ENCODE data around the gene KCNAB1.

The KCNAB1 gene

GRCh38 chr3:156166808-156167207 lies 46.4 kb downstream of the KCNAB1 start:
- TF ChIP-seq EZH2 (optimal IDR thresholded peaks at IDR 0.05; ENCODE audit: low read depth, low read length) = no peak
- TF ChIP-seq, protein P1, sequence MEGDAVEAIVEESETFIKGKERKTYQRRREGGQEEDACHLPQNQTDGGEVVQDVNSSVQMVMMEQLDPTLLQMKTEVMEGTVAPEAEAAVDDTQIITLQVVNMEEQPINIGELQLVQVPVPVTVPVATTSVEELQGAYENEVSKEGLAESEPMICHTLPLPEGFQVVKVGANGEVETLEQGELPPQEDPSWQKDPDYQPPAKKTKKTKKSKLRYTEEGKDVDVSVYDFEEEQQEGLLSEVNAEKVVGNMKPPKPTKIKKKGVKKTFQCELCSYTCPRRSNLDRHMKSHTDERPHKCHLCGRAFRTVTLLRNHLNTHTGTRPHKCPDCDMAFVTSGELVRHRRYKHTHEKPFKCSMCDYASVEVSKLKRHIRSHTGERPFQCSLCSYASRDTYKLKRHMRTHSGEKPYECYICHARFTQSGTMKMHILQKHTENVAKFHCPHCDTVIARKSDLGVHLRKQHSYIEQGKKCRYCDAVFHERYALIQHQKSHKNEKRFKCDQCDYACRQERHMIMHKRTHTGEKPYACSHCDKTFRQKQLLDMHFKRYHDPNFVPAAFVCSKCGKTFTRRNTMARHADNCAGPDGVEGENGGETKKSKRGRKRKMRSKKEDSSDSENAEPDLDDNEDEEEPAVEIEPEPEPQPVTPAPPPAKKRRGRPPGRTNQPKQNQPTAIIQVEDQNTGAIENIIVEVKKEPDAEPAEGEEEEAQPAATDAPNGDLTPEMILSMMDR (IDR thresholded peaks at IDR 0.05; ENCODE audit: low read length) = no peak
- TF ChIP-seq EZH2phosphoT487 (IDR thresholded peaks at IDR 0.05; ENCODE audit: low read length) = no peak
- no peak overlapping the region for H3K27ac ChIP-seq (ENCODE audit: low read length)
- H3K79me2 ChIP-seq (ENCODE audit: low read length) = no peaks in the 10 kb centered on the region
- H3K9ac ChIP-seq (ENCODE audit: low read length) = no peak overlapping the region
- H3K4me2 ChIP-seq (ENCODE audit: low read depth, low read length) = no peak overlapping the region
- no peaks in the 10 kb centered on the region for H3K36me3 ChIP-seq (replicated peaks; ENCODE audit: insufficient read depth, low read length)
- no peaks in the 10 kb centered on the region for H3K9me3 ChIP-seq (replicated peaks; ENCODE audit: insufficient read depth, low read length)
- no peak overlapping the region for H3K4me3 ChIP-seq (ENCODE audit: low read length)
- H4K20me1 ChIP-seq (ENCODE audit: insufficient read depth, low read length) = no peaks in the 10 kb centered on the region
- no peaks in the 10 kb centered on the region for H3K27me3 ChIP-seq (replicated peaks; ENCODE audit: insufficient read depth, low read length)
- no peak overlapping the region for H2AFZ ChIP-seq (ENCODE audit: low read length)
- no peak for DNase-seq
- H3F3A ChIP-seq (ENCODE audit: insufficient read depth, low read length) = no peaks in the 10 kb centered on the region; the same call in 1 of the 2 replicates
- no peaks in the 10 kb centered on the region for H3K9me2 ChIP-seq (replicated peaks; ENCODE audit: insufficient read depth, low read length)
- peaks cover 6% of the 10 kb centered on the region for H3K4me1 ChIP-seq (ENCODE audit: low read length)

GRCh38 chr3:156170571-156170970 lies 50.2 kb downstream of the KCNAB1 start:
- no peaks in the 10 kb centered on the region for H3F3A ChIP-seq (ENCODE audit: insufficient read depth, low read length)
- no peak overlapping the region for H3K4me2 ChIP-seq (ENCODE audit: low read depth, low read length)
- TF ChIP-seq EZH2 (optimal IDR thresholded peaks at IDR 0.05; ENCODE audit: low read depth, low read length) (no peak), EZH2phosphoT487 (IDR thresholded peaks at IDR 0.05; ENCODE audit: low read length) (no peak)
- TF ChIP-seq, protein P1 (IDR thresholded peaks at IDR 0.05; ENCODE audit: low read length) = no peak
- H3K4me3 ChIP-seq (ENCODE audit: low read length) = no peak overlapping the region
- no peaks in the 10 kb centered on the region for H3K79me2 ChIP-seq (ENCODE audit: low read length)
- no peaks in the 10 kb centered on the region for H3K27me3 ChIP-seq (replicated peaks; ENCODE audit: insufficient read depth, low read length)
- DNase-seq = no peak
- no peaks in the 10 kb centered on the region for H3K9me3 ChIP-seq (replicated peaks; ENCODE audit: insufficient read depth, low read length)
- no peak overlapping the region for H3K9ac ChIP-seq (ENCODE audit: low read length)
- H4K20me1 ChIP-seq (ENCODE audit: insufficient read depth, low read length) = no peaks in the 10 kb centered on the region
- no peak overlapping the region for H2AFZ ChIP-seq (ENCODE audit: low read length)
- H3K36me3 ChIP-seq (replicated peaks; ENCODE audit: insufficient read depth, low read length) = no peaks in the 10 kb centered on the region
- H3K9me2 ChIP-seq (replicated peaks; ENCODE audit: insufficient read depth, low read length) = no peaks in the 10 kb centered on the region
- H3K4me1 ChIP-seq (ENCODE audit: low read length) = no peaks in the 10 kb centered on the region
- no peak overlapping the region for H3K27ac ChIP-seq (ENCODE audit: low read length)

DNA sequence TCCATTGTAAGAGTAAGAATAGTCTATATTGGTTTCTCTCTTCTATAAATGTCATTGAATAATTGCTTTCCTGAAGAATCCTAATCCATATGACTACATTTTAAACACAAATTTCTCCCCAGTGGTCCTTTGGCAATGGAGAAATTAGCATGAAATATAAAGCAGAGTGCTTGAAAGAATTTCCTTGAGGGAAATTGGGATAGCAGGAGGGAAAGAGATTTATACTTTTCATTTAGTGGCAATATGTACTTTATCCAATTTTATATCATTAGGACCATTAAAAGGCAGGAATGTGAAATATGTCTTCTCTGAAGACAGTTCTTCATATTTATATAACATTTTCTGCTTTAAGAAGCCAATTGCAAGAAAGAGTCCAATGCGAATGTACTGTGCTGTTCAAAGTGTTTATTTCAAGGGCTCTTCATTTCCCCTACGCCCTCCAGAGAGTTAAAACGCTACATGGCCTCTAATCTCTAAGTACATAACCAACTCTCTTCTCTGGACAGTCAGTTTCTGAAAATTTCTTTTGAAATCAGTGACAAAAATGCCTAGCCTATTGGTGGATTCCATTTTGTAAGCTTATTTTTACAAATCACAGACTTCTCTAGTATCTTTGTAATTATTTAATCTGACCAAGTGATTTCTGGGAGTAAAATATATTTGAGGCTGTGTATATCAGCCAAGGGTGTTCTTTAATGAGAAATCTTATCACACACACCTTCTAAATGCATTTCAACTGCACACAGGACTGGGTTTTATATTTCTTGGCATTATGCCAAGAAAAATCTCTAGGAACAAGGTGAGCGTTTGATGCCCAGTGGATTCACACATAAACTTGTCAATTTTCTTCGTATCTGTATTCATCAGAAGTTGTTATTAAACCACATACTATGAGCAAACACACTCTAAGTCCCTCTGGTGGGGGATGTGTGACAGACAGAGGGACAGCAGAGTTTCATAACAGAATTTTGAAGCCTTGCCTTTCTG lies 51.2 kb downstream of the KCNAB1 start:
- Histone ChIP-seq H3K79me2 (ENCODE audit: low read length) (no peaks in the 10 kb centered on the region), H3F3A (ENCODE audit: insufficient read depth, low read length) (no peaks in the 10 kb centered on the region), H3K36me3 (replicated peaks; ENCODE audit: insufficient read depth, low read length) (no peaks in the 10 kb centered on the region), H3K4me2 (ENCODE audit: low read depth, low read length) (no peak overlapping the region), H3K4me1 (ENCODE audit: low read length) (no peaks in the 10 kb centered on the region), H3K27me3 (replicated peaks; ENCODE audit: insufficient read depth, low read length) (no peaks in the 10 kb centered on the region), H3K9me3 (replicated peaks; ENCODE audit: insufficient read depth, low read length) (no peaks in the 10 kb centered on the region), H4K20me1 (ENCODE audit: insufficient read depth, low read length) (no peaks in the 10 kb centered on the region), H3K4me3 (ENCODE audit: low read length) (no peak overlapping the region), H2AFZ (ENCODE audit: low read length) (no peak overlapping the region), H3K9ac (ENCODE audit: low read length) (no peak overlapping the region), H3K27ac (ENCODE audit: low read length) (no peak overlapping the region), H3K9me2 (replicated peaks; ENCODE audit: insufficient read depth, low read length) (no peaks in the 10 kb centered on the region)
- TF ChIP-seq EZH2 (optimal IDR thresholded peaks at IDR 0.05; ENCODE audit: low read depth, low read length) (no peak), EZH2phosphoT487 (IDR thresholded peaks at IDR 0.05; ENCODE audit: low read length) (no peak)
- TF ChIP-seq, protein P1 (IDR thresholded peaks at IDR 0.05; ENCODE audit: low read length) = no peak
- no peak for DNase-seq
